Esophagus squamous epithelium (tissue), 4 donors: ENCODE results near the gene PRRX2.

Experiments
- POLR2A ChIP-seq, 4 donors: fragments of 450-650 bp; IDR thresholded peaks; one replicate each; pipeline ENCODE4 v1.6.1; 2017; ENCODE audit warnings: antibody characterized with exemption in 4 of 4, mild to moderate bottlenecking in 4 of 4, moderate library complexity in 3 of 4
- TF ChIP-seq, protein P1 (sequence below), 6 experiments: fragments of 450-650 bp in 4 of 6; fragments of 200-600 bp in 2 of 6; sonication (generic) in 2 of 6; IDR thresholded peaks; one replicate each; pipeline ENCODE4 v1.5.1; 2016 to 2019; ENCODE audit warnings: antibody characterized with exemption in 6 of 6, mild to moderate bottlenecking in 4 of 6, moderate library complexity in 4 of 6

- TF ChIP-seq, protein P1, sequence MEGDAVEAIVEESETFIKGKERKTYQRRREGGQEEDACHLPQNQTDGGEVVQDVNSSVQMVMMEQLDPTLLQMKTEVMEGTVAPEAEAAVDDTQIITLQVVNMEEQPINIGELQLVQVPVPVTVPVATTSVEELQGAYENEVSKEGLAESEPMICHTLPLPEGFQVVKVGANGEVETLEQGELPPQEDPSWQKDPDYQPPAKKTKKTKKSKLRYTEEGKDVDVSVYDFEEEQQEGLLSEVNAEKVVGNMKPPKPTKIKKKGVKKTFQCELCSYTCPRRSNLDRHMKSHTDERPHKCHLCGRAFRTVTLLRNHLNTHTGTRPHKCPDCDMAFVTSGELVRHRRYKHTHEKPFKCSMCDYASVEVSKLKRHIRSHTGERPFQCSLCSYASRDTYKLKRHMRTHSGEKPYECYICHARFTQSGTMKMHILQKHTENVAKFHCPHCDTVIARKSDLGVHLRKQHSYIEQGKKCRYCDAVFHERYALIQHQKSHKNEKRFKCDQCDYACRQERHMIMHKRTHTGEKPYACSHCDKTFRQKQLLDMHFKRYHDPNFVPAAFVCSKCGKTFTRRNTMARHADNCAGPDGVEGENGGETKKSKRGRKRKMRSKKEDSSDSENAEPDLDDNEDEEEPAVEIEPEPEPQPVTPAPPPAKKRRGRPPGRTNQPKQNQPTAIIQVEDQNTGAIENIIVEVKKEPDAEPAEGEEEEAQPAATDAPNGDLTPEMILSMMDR (IDR thresholded peaks at IDR 0.05), result no peak
- TF ChIP-seq POLR2A (IDR thresholded peaks at IDR 0.05), result no peak
Measured at GRCh38 chr9:129703667-129704355, 38.4 kb downstream of the PRRX2 start.
